CD14-positive monocyte (primary cell): Measurements from ENCODE around the gene OSBPL1A. TPM values are rescaled to one million over a fixed set of nuclear protein-coding genes. Genes with fewer than 3 reads are reported as not detected.

ENCODE experiments used
- DNase-seq, 3 donors: peaks; one replicate each; pipeline ENCODE4 v3.0.0-alpha.2; 2011 to 2022
- H2AFZ ChIP-seq: 2 replicates; pipeline ENCODE4 v1.6.0; 2012; ENCODE audit warnings: mild to moderate bottlenecking, low read depth, low read length, inconsistent platforms; ENCODE audit not compliant: insufficient read depth, poor library complexity, severe bottlenecking
- H3K27ac ChIP-seq, 2 donors: 1 replicate in 1 of 2; 2 replicates in 1 of 2; pipeline ENCODE4 v1.5.1; 2012 to 2013; ENCODE audit warnings: low read length in 2 of 2, control low read depth in 1 of 2, inconsistent platforms in 1 of 2, low read depth in 1 of 2, mild to moderate bottlenecking in 1 of 2
- H3K27me3 ChIP-seq, 2 donors: one replicate each; pipeline versions ENCODE4 v1.6.0 to v1.6.1; 2011 to 2013; ENCODE audit warnings: low read length in 2 of 2; ENCODE audit not compliant: control insufficient read depth in 2 of 2, insufficient read depth in 2 of 2
- H3K36me3 ChIP-seq, 2 donors: replicated peaks in 1 of 2; 1 replicate in 1 of 2; 2 replicates in 1 of 2; pipeline versions ENCODE4 v1.5.1 to v1.6.1; 2012 to 2013; ENCODE audit warnings: low read length in 2 of 2, control low read depth in 1 of 2, inconsistent platforms in 1 of 2, mild to moderate bottlenecking in 1 of 2; ENCODE audit not compliant: insufficient read depth in 2 of 2, control insufficient read depth in 1 of 2
- H3K4me1 ChIP-seq, 2 donors: 1 replicate in 1 of 2; 2 replicates in 1 of 2; pipeline versions ENCODE4 v1.5.1 to v1.6.1; 2012 to 2013; ENCODE audit warnings: low read length in 2 of 2, control low read depth in 1 of 2, inconsistent platforms in 1 of 2, mild to moderate bottlenecking in 1 of 2, moderate library complexity in 1 of 2; ENCODE audit not compliant: insufficient read depth in 2 of 2, control insufficient read depth in 1 of 2
- H3K4me2 ChIP-seq: replicated peaks from 2 replicates; pipeline ENCODE3; 2012; ENCODE audit warnings: low read length, moderate library complexity, mild to moderate bottlenecking; ENCODE audit not compliant: poor library complexity, severe bottlenecking; ENCODE audit errors: extremely low read depth
- H3K4me3 ChIP-seq, 3 experiments: fragments of 200-600 bp in 1 of 3; sonication (generic) in 1 of 3; replicated peaks in 1 of 3; 1 replicate in 2 of 3; 2 replicates in 1 of 3; pipeline ENCODE4 v1.5.1; 2011 to 2013; ENCODE audit warnings: low read length in 3 of 3, mild to moderate bottlenecking in 3 of 3, control low read depth in 2 of 3, low read depth in 2 of 3, inconsistent platforms in 1 of 3, moderate library complexity in 1 of 3
- H3K79me2 ChIP-seq: 2 replicates; pipeline ENCODE4 v1.6.0; 2012; ENCODE audit warnings: mild to moderate bottlenecking, control low read depth, inconsistent platforms, low read length, moderate library complexity; ENCODE audit not compliant: insufficient read depth
- H3K9ac ChIP-seq: 2 replicates; pipeline ENCODE4 v1.6.0; 2017; ENCODE audit warnings: low read length, mild to moderate bottlenecking; ENCODE audit not compliant: insufficient read depth, poor library complexity, severe bottlenecking
- H3K9me3 ChIP-seq, 2 donors: replicated peaks in 1 of 2; 1 replicate in 1 of 2; 2 replicates in 1 of 2; pipeline versions ENCODE4 v1.5.1 to v1.6.1; 2012 to 2013; ENCODE audit warnings: low read length in 2 of 2, control low read depth in 1 of 2; ENCODE audit not compliant: control insufficient read depth in 1 of 2, insufficient read depth in 1 of 2
- H4K20me1 ChIP-seq: 2 replicates; pipeline ENCODE4 v1.6.0; 2012; ENCODE audit warnings: mild to moderate bottlenecking, low read length, control low read depth, moderate library complexity; ENCODE audit not compliant: insufficient read depth
- H3K27ac Mint-ChIP-seq, 7 donors: one replicate each; pipeline ENCODE4 v1.8.0; 2020; ENCODE audit warnings: mild to moderate bottlenecking in 7 of 7, mixed read lengths in 7 of 7, moderate library complexity in 6 of 7, inconsistent platforms in 2 of 7
- H3K27me3 Mint-ChIP-seq, 3 donors: one replicate each; pipeline ENCODE4 v1.8.0; 2021 to 2022; ENCODE audit warnings: low read depth in 3 of 3, mild to moderate bottlenecking in 3 of 3, mixed read lengths in 3 of 3, moderate library complexity in 3 of 3, inconsistent platforms in 1 of 3
- H3K36me3 Mint-ChIP-seq, 2 donors: one replicate each; pipeline ENCODE4 v1.8.0; 2020; ENCODE audit warnings: mixed read lengths in 2 of 2, inconsistent platforms in 1 of 2, mild to moderate bottlenecking in 1 of 2
- H3K4me1 Mint-ChIP-seq: one replicate; pipeline ENCODE4 v1.8.0; 2020; ENCODE audit warnings: mild to moderate bottlenecking, mixed read lengths
- H3K4me3 Mint-ChIP-seq, 2 donors: one replicate each; pipeline ENCODE4 v1.8.0; 2020; ENCODE audit warnings: mild to moderate bottlenecking in 2 of 2, mixed read lengths in 2 of 2, moderate library complexity in 1 of 2
- H3K9me3 Mint-ChIP-seq, 7 donors: one replicate each; pipeline ENCODE4 v1.8.0; 2020 to 2022; ENCODE audit warnings: mixed read lengths in 7 of 7, mild to moderate bottlenecking in 6 of 7, moderate library complexity in 6 of 7, inconsistent platforms in 2 of 7
- WGBS: methylation state at CpG from one replicate; pipeline ENCODE4 v1.1.5; 2013; ENCODE audit warnings: missing lambda C conversion rate; ENCODE audit not compliant: insufficient coverage; 5-methylcytosine and 5-hydroxymethylcytosine counted together
- intact Hi-C, 2 donors: fragments of 100-400 bp; cut with micrococcal nuclease; formaldehyde crosslinking; loops; one replicate each; pipeline versions ENCODE4 v1.15.0 to v1.15.1; 2023
- polyA plus RNA-seq, 3 donors: library from polyadenylated mRNA; depleted of rRNA in 1 of 3; unstranded in 2 of 3; stranded (reverse) in 1 of 3; fragments of 300-500 nt in 2 of 3; fragments of >200 nt in 1 of 3; fragmentation: Illumina TruSeq in 2 of 3; gene quantifications; 1 replicate in 2 of 3; 2 replicates in 1 of 3; pipeline ENCODE4 v1.2.3, GENCODE V29; 2012 to 2021
- TF ChIP-seq, protein P1 (sequence below): fragments of 200-600 bp; IDR thresholded peaks from one replicate; pipeline ENCODE4 v1.8.0; 2022; ENCODE audit warnings: antibody characterized with exemption, mild to moderate bottlenecking

Gene OSBPL1A
- polyA plus RNA-seq, 3 donors: 6.3 to 9.1 (median 7.1) TPM

DNA sequence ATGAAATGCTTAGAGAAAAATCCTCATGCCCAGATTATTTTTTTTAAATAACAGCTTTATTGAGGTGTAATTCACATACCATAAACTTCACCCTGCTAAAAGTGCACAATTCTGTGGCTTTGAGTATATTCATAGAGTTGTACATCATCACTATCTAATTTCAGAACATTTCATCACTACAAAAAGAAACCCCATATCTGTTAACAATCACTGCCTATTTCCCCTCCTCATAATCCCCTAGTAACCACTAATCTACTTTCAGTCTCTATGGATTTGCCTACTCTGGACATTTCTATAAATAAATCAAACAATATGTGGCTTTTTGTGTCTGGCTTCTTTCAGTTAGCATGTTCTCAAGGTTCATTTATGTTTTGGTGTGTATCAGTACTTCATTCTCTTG lies 51.4 kb downstream of the OSBPL1A start:
- no peak overlapping the region for H3K4me2 ChIP-seq
- no peak for DNase-seq
- intact Hi-C loops: no loop called here
- no peaks in the 10 kb centered on the region for H3K27me3 ChIP-seq
- H3K36me3 Mint-ChIP-seq: peaks cover 30 to 35% of the 10 kb centered on the region in 2 donors
- no peaks in the 10 kb centered on the region for H3K9me3 Mint-ChIP-seq
- no peak overlapping the region for H3K4me3 ChIP-seq
- H3K4me3 Mint-ChIP-seq: no peak overlapping the region
- H3K27ac ChIP-seq: no peak overlapping the region
- no peak overlapping the region for H3K9ac ChIP-seq
- H2AFZ ChIP-seq: no peak overlapping the region
- peak overlapping the region in 1 of 7 donors; percentile 73 for H3K27ac Mint-ChIP-seq
- TF ChIP-seq, protein P1, sequence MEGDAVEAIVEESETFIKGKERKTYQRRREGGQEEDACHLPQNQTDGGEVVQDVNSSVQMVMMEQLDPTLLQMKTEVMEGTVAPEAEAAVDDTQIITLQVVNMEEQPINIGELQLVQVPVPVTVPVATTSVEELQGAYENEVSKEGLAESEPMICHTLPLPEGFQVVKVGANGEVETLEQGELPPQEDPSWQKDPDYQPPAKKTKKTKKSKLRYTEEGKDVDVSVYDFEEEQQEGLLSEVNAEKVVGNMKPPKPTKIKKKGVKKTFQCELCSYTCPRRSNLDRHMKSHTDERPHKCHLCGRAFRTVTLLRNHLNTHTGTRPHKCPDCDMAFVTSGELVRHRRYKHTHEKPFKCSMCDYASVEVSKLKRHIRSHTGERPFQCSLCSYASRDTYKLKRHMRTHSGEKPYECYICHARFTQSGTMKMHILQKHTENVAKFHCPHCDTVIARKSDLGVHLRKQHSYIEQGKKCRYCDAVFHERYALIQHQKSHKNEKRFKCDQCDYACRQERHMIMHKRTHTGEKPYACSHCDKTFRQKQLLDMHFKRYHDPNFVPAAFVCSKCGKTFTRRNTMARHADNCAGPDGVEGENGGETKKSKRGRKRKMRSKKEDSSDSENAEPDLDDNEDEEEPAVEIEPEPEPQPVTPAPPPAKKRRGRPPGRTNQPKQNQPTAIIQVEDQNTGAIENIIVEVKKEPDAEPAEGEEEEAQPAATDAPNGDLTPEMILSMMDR: no peak
- no peaks in the 10 kb centered on the region for H4K20me1 ChIP-seq
- no peaks in the 10 kb centered on the region for H3K4me1 Mint-ChIP-seq
- H3K27me3 Mint-ChIP-seq: no peaks in the 10 kb centered on the region
- H3K4me1 ChIP-seq: no peaks in the 10 kb centered on the region
- H3K79me2 ChIP-seq: no peaks in the 10 kb centered on the region
- H3K9me3 ChIP-seq: no peaks in the 10 kb centered on the region
- H3K36me3 ChIP-seq: peaks cover 5 to 19% of the 10 kb centered on the region in 2 donors

DNA sequence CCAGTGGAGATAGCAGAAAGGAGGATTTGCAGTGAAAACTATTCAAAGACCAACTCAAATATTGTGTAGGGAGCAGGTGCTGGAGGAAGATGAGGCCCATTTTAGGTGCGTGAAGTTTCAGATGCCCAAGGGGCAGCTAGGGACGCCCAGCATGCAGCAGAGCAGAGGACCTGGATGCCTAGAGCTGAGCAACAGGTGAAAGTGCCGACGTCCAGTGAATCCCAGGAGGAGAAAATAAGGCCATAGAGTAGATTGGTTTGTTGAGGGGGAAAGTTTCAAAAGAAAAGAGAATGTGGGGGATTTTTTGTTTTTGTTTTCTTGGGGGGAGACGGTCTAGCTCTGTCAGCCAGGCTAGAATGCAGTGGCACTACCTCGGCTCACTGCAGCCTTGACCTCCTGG lies 53.1 kb downstream of the OSBPL1A start:
- Mint-ChIP-seq H3K9me3 (no peaks in the 10 kb centered on the region), H3K36me3 (peaks cover 37 to 38% of the 10 kb centered on the region in 2 donors), H3K27ac (peak overlapping the region in 1 of 7 donors; percentile 19), H3K4me3 (no peak overlapping the region), H3K4me1 (no peaks in the 10 kb centered on the region), H3K27me3 (no peaks in the 10 kb centered on the region)
- Histone ChIP-seq H3K9ac (no peak overlapping the region), H3K27ac (no peak overlapping the region), H3K36me3 (peaks cover 5 to 24% of the 10 kb centered on the region in 2 donors), H3K9me3 (no peaks in the 10 kb centered on the region), H3K4me2 (no peak overlapping the region), H2AFZ (no peak overlapping the region), H3K79me2 (no peaks in the 10 kb centered on the region), H3K4me3 (no peak overlapping the region), H3K4me1 (no peaks in the 10 kb centered on the region), H3K27me3 (no peaks in the 10 kb centered on the region), H4K20me1 (no peaks in the 10 kb centered on the region)
- 100% methylated on average over 3 of the region's 6 CpGs for WGBS
- TF ChIP-seq, protein P1: no peak
- no peak for DNase-seq
- intact Hi-C loops: no loop called here
